ENCODE results near the gene NEK8. TPM values are rescaled to one million over a fixed set of nuclear protein-coding genes. Genes with fewer than 3 reads are reported as not detected.

Gene NEK8
- total and polyA plus RNA-seq, 2 of the 8 experiments (the other 6 are each of a cell fraction or from before 2014, with no cell fraction given) = 14.9 to 23.3 TPM

DNA sequence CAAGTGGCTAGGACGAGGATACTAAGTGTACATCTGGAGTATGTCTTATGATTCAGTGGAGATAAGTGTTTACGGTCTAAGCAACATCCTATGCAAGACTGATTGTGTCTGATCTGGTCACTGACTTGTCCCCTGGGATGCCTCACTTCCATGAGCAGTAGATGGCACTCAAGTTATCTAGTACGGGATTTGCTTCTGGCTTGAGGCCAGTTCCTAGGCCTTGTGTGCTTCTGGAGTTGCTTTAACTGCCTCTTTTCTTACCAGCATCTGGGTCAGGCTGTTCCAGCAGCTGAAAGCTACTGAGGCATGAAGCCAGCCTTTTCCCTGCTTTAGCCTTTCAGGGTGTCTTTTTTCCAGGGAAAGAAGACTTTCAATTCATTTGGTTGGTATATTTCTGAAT, 43.6 kb upstream of the NEK8 start:
- Histone ChIP-seq H3K27ac (ENCODE audit: low read depth, low read length) (no peak overlapping the region), H3K18ac (ENCODE audit: extremely low read depth, low read length) (no peak overlapping the region), H3K4me3 (ENCODE audit: extremely low read depth in 1 of 4, insufficient read depth in 2 of 4, low read depth in 3 of 4, low read length in 4 of 4) (no peak overlapping the region), H3K79me2 (ENCODE audit: control insufficient read depth in 1 of 2, insufficient read depth in 2 of 2, low read length in 2 of 2) (no peaks in the 10 kb centered on the region), H3K4me1 (replicated peaks in 1 of 4; ENCODE audit: control insufficient read depth in 3 of 4, insufficient read depth in 4 of 4, low read length in 3 of 4) (no peaks in the 10 kb centered on the region), H2BK20ac (ENCODE audit: low read length) (no peak overlapping the region), H3K27me3 (replicated peaks in 1 of 4; ENCODE audit: control insufficient read depth in 3 of 4, extremely low read depth in 1 of 4, insufficient read depth in 3 of 4, low read length in 3 of 4) (no peaks in the 10 kb centered on the region), H2BK5ac (ENCODE audit: low read depth, low read length) (no peak overlapping the region), H2BK120ac (replicated peaks; ENCODE audit: low read depth, low read length) (no peak overlapping the region), H3K23me2 (ENCODE audit: low read depth, low read length) (no peaks in the 10 kb centered on the region), H2AFZ (ENCODE audit: low read length) (no peak overlapping the region), H3K36me3 (ENCODE audit: control insufficient read depth in 2 of 4, insufficient read depth in 4 of 4, low read length in 3 of 4) (peaks cover 60 to 97% (median 88%) of the 10 kb centered on the region in 4 experiments), H4K8ac (ENCODE audit: extremely low read depth, insufficient read depth, low read length) (no peak overlapping the region), H4K5ac (ENCODE audit: insufficient read length, low read depth, low read length) (no peak overlapping the region), H3K14ac (ENCODE audit: insufficient read length) (no peak overlapping the region), H4K20me1 (replicated peaks in 1 of 2; ENCODE audit: control insufficient read depth in 1 of 2, insufficient read depth in 2 of 2, low read length in 2 of 2) (peaks cover 3 to 8% of the 10 kb centered on the region in 2 experiments), H3K79me1 (ENCODE audit: low read depth, low read length) (no peaks in the 10 kb centered on the region), H2BK15ac (ENCODE audit: low read length) (no peak overlapping the region), H3K56ac (replicated peaks; ENCODE audit: insufficient read length, low read depth, low read length) (no peak overlapping the region), H3K9ac (replicated peaks in 1 of 4; ENCODE audit: extremely low read depth in 1 of 4, low read depth in 3 of 4, low read length in 3 of 4) (no peak overlapping the region; a peak in 1 of 7 replicates), H3K4ac (replicated peaks; ENCODE audit: insufficient read length, low read depth, low read length) (no peak overlapping the region), H3K4me2 (ENCODE audit: insufficient read depth in 1 of 2, low read depth in 2 of 2, low read length in 2 of 2) (no peak overlapping the region), H4K91ac (replicated peaks; ENCODE audit: insufficient read length, low read length) (no peak overlapping the region), H3K23ac (ENCODE audit: insufficient read length) (no peak overlapping the region), H3K9me3 (ENCODE audit: insufficient read depth in 2 of 2, low read depth in 1 of 2, low read length in 1 of 2) (no peaks in the 10 kb centered on the region), H2AK5ac (ENCODE audit: low read depth, low read length) (no peak overlapping the region), H2BK12ac (ENCODE audit: low read depth, low read length) (no peak overlapping the region)
- DNase-seq (ENCODE audit: low read depth in 1 of 2, low spot score in 2 of 2) = no peak
- FAIRE-seq = no peak
- ChIA-PET POLR2A (ENCODE audit: partially characterized antibody) (interaction anchor here (1.4 to 3.7 kb wide), 2 partner anchors 9 to 15 kb away, joined by 3 to 13 read pairs; no protein-coding TSS in a partner anchor), CTCF (ENCODE audit: partially characterized antibody) (interaction anchor here (3.3 kb wide), 1 partner anchor 8 kb away, joined by 13 read pairs; no protein-coding TSS in a partner anchor)
- TF ChIP-seq RNF2 (IDR thresholded peaks at IDR 0.05; ENCODE audit: borderline replicate concordance, low read depth, low read length, missing control alignments, poor library complexity, severe bottlenecking) (no peak), YY1 (IDR thresholded peaks at IDR 0.05; ENCODE audit: low read depth, low read length) (no peak), ATF3 (IDR thresholded peaks at IDR 0.05; ENCODE audit: insufficient read depth, low read depth, low read length) (no peak), CBX5 (IDR thresholded peaks at IDR 0.05; ENCODE audit: low read depth, low read length) (no peak), CREB1 (IDR thresholded peaks at IDR 0.05) (no peak), ASH2L (IDR thresholded peaks at IDR 0.05; ENCODE audit: low read length) (no peak), NANOG (IDR thresholded peaks at IDR 0.05; ENCODE audit: insufficient read depth, low read depth, low read length, poor library complexity, severe bottlenecking) (no peak)
- TF ChIP-seq, protein P1, sequence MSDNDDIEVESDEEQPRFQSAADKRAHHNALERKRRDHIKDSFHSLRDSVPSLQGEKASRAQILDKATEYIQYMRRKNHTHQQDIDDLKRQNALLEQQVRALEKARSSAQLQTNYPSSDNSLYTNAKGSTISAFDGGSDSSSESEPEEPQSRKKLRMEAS (IDR thresholded peaks at IDR 0.05) = no peak
- WGBS, 2 experiments (ENCODE audit: extremely low coverage in 1 of 2, insufficient coverage in 1 of 2, insufficient read length in 1 of 2, insufficient replicate concordance in 2 of 2, low coverage in 1 of 2, low lambda C conversion rate in 2 of 2, missing lambda C conversion rate in 1 of 2) = 89% methylated on average over 3 of the region's 3 CpGs; no CpG with 5 or more reads in 1 of the 2 experiments
